ENCODE data around the gene CCNL2.
A peak's percentile ranks its signal among the peaks of the same experiment; 100 is the strongest.

Gene CCNL2

GRCh38 chr1:1427820-1428148 lies 28.6 kb upstream of the CCNL2 start:
- Histone ChIP-seq H3K18ac (ENCODE audit: low read length) (peak overlapping the region; percentile 94), H3K4me2 (ENCODE audit: insufficient read depth, low read length, poor library complexity, severe bottlenecking) (peak overlapping the region; percentile 80), H3K9me3 (replicated peaks in 1 of 2; ENCODE audit: control insufficient read depth in 2 of 2, insufficient read depth in 1 of 2, low read depth in 1 of 2, low read length in 2 of 2) (peaks cover 0 to 3% of the 10 kb centered on the region in 2 donors), H3K27ac (replicated peaks; ENCODE audit: low read length) (no peak overlapping the region), H2BK15ac (ENCODE audit: low read length) (peak overlapping the region; percentile 94), H3K27me3 (ENCODE audit: control insufficient read depth in 3 of 3, insufficient read depth in 3 of 3, low read depth in 1 of 3, low read length in 3 of 3) (no peaks in the 10 kb centered on the region), H2BK12ac (ENCODE audit: low read length) (no peak overlapping the region), H2AFZ (ENCODE audit: low read length) (peak overlapping the region; percentile 84), H3K23ac (ENCODE audit: low read depth, low read length, poor library complexity) (peak overlapping the region; percentile 55), H2BK5ac (ENCODE audit: low read length) (no peak overlapping the region), H2AK5ac (ENCODE audit: low read depth, low read length) (peak overlapping the region; percentile 18), H3K4me3 (ENCODE audit: low read length in 2 of 2) (peak overlapping the region; percentile 40 to 70), H3K79me1 (ENCODE audit: low read depth, low read length) (peaks cover 1% of the 10 kb centered on the region), H4K91ac (ENCODE audit: low read depth, low read length, poor library complexity) (no peak overlapping the region), H4K8ac (ENCODE audit: low read depth, low read length) (no peak overlapping the region), H3K4me1 (ENCODE audit: control insufficient read depth in 2 of 2, insufficient read depth in 1 of 2, low read depth in 1 of 2, low read length in 2 of 2) (peaks cover 30 to 50% of the 10 kb centered on the region in 2 donors), H3K36me3 (replicated peaks in 1 of 2; ENCODE audit: control insufficient read depth in 2 of 2, insufficient read depth in 2 of 2, low read length in 2 of 2) (no peaks in the 10 kb centered on the region), H3K14ac (ENCODE audit: low read length) (no peak overlapping the region), H3K9ac (ENCODE audit: low read depth, low read length, poor library complexity) (peak overlapping the region; percentile 70), H3K4ac (ENCODE audit: low read length) (no peak overlapping the region), H2BK120ac (ENCODE audit: low read depth, low read length) (no peak overlapping the region)
- no CpG with 5 or more reads among the region's 22 CpGs for WGBS, 2 donors (ENCODE audit: extremely low coverage in 2 of 2, insufficient read length in 2 of 2, insufficient replicate concordance in 1 of 2)
- no peak for DNase-seq (ENCODE audit: low spot score)

DNA sequence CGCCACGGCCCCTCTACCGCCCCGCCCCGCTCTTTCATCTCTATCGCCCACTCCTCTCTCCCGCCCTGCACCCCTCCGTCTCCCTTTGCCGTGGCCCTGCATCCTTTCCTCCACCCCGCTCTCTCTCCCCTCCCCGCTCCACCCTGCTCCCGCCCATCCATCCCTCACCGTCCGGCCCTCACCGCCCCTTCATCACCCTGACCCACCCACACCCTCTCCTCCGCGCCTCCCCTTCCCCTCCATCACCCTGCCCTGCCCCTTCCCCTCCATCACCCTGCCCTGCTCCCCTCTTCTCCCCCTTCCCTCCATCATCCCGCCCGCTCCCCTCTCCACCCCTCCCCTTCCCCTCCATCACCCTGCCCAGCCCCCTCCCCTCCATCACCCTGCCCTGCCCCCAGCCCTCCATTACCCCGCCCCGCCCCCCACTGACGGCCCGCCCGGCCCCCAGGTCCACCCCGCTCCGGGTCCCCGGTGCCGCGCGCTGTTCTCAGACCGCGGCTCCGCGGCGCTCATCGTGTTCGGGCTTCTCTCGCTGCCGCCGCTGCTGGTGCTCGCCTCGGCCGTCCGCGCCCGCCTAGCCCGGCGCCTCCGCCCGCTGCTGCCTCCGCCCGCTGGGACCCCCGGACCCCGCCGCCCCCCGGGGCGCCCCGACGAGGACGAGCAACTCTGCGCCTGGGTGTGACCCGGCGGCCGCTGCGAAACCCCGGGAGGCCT lies 28.1 kb upstream of the CCNL2 start:
- Histone ChIP-seq H3K23ac (ENCODE audit: low read depth, low read length, poor library complexity) (peak overlapping the region; percentile 55), H3K27me3 (ENCODE audit: control insufficient read depth in 3 of 3, insufficient read depth in 3 of 3, low read depth in 1 of 3, low read length in 3 of 3) (no peaks in the 10 kb centered on the region), H2BK5ac (ENCODE audit: low read length) (no peak overlapping the region), H3K4me1 (ENCODE audit: control insufficient read depth in 2 of 2, insufficient read depth in 1 of 2, low read depth in 1 of 2, low read length in 2 of 2) (peaks cover 25 to 49% of the 10 kb centered on the region in 2 donors), H2BK12ac (ENCODE audit: low read length) (no peak overlapping the region), H2AK5ac (ENCODE audit: low read depth, low read length) (peak overlapping the region; percentile 99), H2BK120ac (ENCODE audit: low read depth, low read length) (no peak overlapping the region), H3K4me2 (ENCODE audit: insufficient read depth, low read length, poor library complexity, severe bottlenecking) (peak overlapping the region; percentile 80), H3K9ac (ENCODE audit: low read depth, low read length, poor library complexity) (peak overlapping the region; percentile 70), H2BK15ac (ENCODE audit: low read length) (peak overlapping the region; percentile 94), H3K9me3 (replicated peaks in 1 of 2; ENCODE audit: control insufficient read depth in 2 of 2, insufficient read depth in 1 of 2, low read depth in 1 of 2, low read length in 2 of 2) (peaks cover 0 to 3% of the 10 kb centered on the region in 2 donors), H3K18ac (ENCODE audit: low read length) (peak overlapping the region; percentile 94), H3K27ac (replicated peaks; ENCODE audit: low read length) (no peak overlapping the region), H4K8ac (ENCODE audit: low read depth, low read length) (no peak overlapping the region), H3K4me3 (ENCODE audit: low read length in 2 of 2) (peak overlapping the region; percentile 40 to 70), H3K4ac (ENCODE audit: low read length) (no peak overlapping the region), H3K14ac (ENCODE audit: low read length) (no peak overlapping the region), H4K91ac (ENCODE audit: low read depth, low read length, poor library complexity) (peak overlapping the region; percentile 92), H2AFZ (ENCODE audit: low read length) (peak overlapping the region; percentile 84), H3K79me1 (ENCODE audit: low read depth, low read length) (peaks cover 1% of the 10 kb centered on the region), H3K36me3 (replicated peaks in 1 of 2; ENCODE audit: control insufficient read depth in 2 of 2, insufficient read depth in 2 of 2, low read length in 2 of 2) (no peaks in the 10 kb centered on the region)
- DNase-seq (ENCODE audit: low spot score), result peak; percentile 76
- 100% methylated on average over 2 of the region's 66 CpGs; no CpG with 5 or more reads in 1 of the 2 donors for WGBS, 2 donors (ENCODE audit: extremely low coverage in 2 of 2, insufficient read length in 2 of 2, insufficient replicate concordance in 1 of 2)

- Histone ChIP-seq H3K27me3 (ENCODE audit: control insufficient read depth in 3 of 3, insufficient read depth in 3 of 3, low read depth in 1 of 3, low read length in 3 of 3) (no peaks in the 10 kb centered on the region), H2AFZ (ENCODE audit: low read length) (peak overlapping the region; percentile 11), H2BK12ac (ENCODE audit: low read length) (peak overlapping the region; percentile 95), H3K9ac (ENCODE audit: low read depth, low read length, poor library complexity) (peak overlapping the region; percentile 84), H3K79me1 (ENCODE audit: low read depth, low read length) (peaks cover 1% of the 10 kb centered on the region), H2AK5ac (ENCODE audit: low read depth, low read length) (peak overlapping the region; percentile 100), H3K4me3 (ENCODE audit: low read length in 2 of 2) (no peak overlapping the region), H3K4me1 (ENCODE audit: control insufficient read depth in 2 of 2, insufficient read depth in 1 of 2, low read depth in 1 of 2, low read length in 2 of 2) (peaks cover 19 to 43% of the 10 kb centered on the region in 2 donors), H3K36me3 (replicated peaks in 1 of 2; ENCODE audit: control insufficient read depth in 2 of 2, insufficient read depth in 2 of 2, low read length in 2 of 2) (no peaks in the 10 kb centered on the region), H2BK15ac (ENCODE audit: low read length) (peak overlapping the region; percentile 99), H3K4me2 (ENCODE audit: insufficient read depth, low read length, poor library complexity, severe bottlenecking) (peak overlapping the region; percentile 57), H4K91ac (ENCODE audit: low read depth, low read length, poor library complexity) (peak overlapping the region; percentile 99), H4K8ac (ENCODE audit: low read depth, low read length) (peak overlapping the region; percentile 70), H3K18ac (ENCODE audit: low read length) (peak overlapping the region; percentile 99), H3K27ac (replicated peaks; ENCODE audit: low read length) (peak overlapping the region; percentile 58), H3K23ac (ENCODE audit: low read depth, low read length, poor library complexity) (peak overlapping the region; percentile 97), H3K4ac (ENCODE audit: low read length) (peak overlapping the region; percentile 89), H2BK5ac (ENCODE audit: low read length) (peak overlapping the region; percentile 93), H2BK120ac (ENCODE audit: low read depth, low read length) (peak overlapping the region; percentile 100), H3K14ac (ENCODE audit: low read length) (peak overlapping the region; percentile 94), H3K9me3 (replicated peaks in 1 of 2; ENCODE audit: control insufficient read depth in 2 of 2, insufficient read depth in 1 of 2, low read depth in 1 of 2, low read length in 2 of 2) (peaks cover 0 to 3% of the 10 kb centered on the region in 2 donors)
- no CpG with 5 or more reads among the region's 19 CpGs for WGBS, 2 donors (ENCODE audit: extremely low coverage in 2 of 2, insufficient read length in 2 of 2, insufficient replicate concordance in 1 of 2)
- no peak for DNase-seq (ENCODE audit: low spot score)
These were observed 27.5 kb upstream of the CCNL2 start for GRCh38 chr1:1426496-1427105.
